Endodermal cell (in vitro differentiated cells): ENCODE results near the gene CCR9. TPM values are rescaled to one million over a fixed set of nuclear protein-coding genes. Genes with fewer than 3 reads are reported as not detected.

Source experiments
- DNase-seq: peaks from one replicate; pipeline ENCODE4 v3.0.0-alpha.2; 2017
- H3K27ac ChIP-seq: 2 replicates; pipeline ENCODE4 v1.5.1; 2013; ENCODE audit warnings: mild to moderate bottlenecking, low read depth, low read length, moderate library complexity
- H3K27me3 ChIP-seq: 2 replicates; pipeline ENCODE4 v1.6.1; 2013; ENCODE audit warnings: mild to moderate bottlenecking, low read length, moderate library complexity; ENCODE audit not compliant: insufficient read depth, control insufficient read depth, poor library complexity, severe bottlenecking
- H3K36me3 ChIP-seq: 2 replicates; pipeline ENCODE4 v1.7.0; 2013; ENCODE audit warnings: mild to moderate bottlenecking, low read length, moderate library complexity; ENCODE audit not compliant: control insufficient read depth, insufficient read depth
- H3K4me1 ChIP-seq: one replicate; pipeline ENCODE4 v1.7.0; 2013; ENCODE audit warnings: low read length; ENCODE audit not compliant: control insufficient read depth, insufficient read depth
- H3K4me3 ChIP-seq: 2 replicates; pipeline ENCODE4 v1.5.1; 2013; ENCODE audit warnings: mild to moderate bottlenecking, low read length, moderate library complexity
- H3K9ac ChIP-seq: 2 replicates; pipeline ENCODE4 v1.6.1; 2013; ENCODE audit warnings: mild to moderate bottlenecking, low read length, moderate library complexity; ENCODE audit not compliant: poor library complexity, severe bottlenecking; ENCODE audit errors: extremely low read depth
- H3K9me3 ChIP-seq: 2 replicates; pipeline ENCODE4 v1.6.1; 2013; ENCODE audit warnings: mild to moderate bottlenecking, low read length, moderate library complexity; ENCODE audit not compliant: control insufficient read depth
- H3K27ac Mint-ChIP-seq: 2 replicates; pipeline ENCODE4 v1.8.0; 2020; ENCODE audit warnings: mixed read lengths
- H3K27me3 Mint-ChIP-seq: 2 replicates; pipeline ENCODE4 v1.8.0; 2021; ENCODE audit warnings: mild to moderate bottlenecking, mixed read lengths; ENCODE audit not compliant: insufficient read depth
- H3K36me3 Mint-ChIP-seq: 2 replicates; pipeline ENCODE4 v1.8.0; 2020; ENCODE audit warnings: low read depth, mixed read lengths
- H3K4me1 Mint-ChIP-seq: 2 replicates; pipeline ENCODE4 v1.8.0; 2020; ENCODE audit warnings: mixed read lengths
- H3K4me3 Mint-ChIP-seq: 2 replicates; pipeline ENCODE4 v1.8.0; 2020; ENCODE audit warnings: mild to moderate bottlenecking, moderate library complexity, mixed read lengths
- H3K9me3 Mint-ChIP-seq: 2 replicates; pipeline ENCODE4 v1.8.0; 2020; ENCODE audit warnings: mild to moderate bottlenecking, mixed read lengths
- CTCF ChIP-seq: fragments of 200-600 bp; sonication (generic); conservative IDR thresholded peaks from 2 replicates; pipeline ENCODE4 v1.5.0; 2021; ENCODE audit warnings: antibody characterized with exemption, mild to moderate bottlenecking
- WGBS, 2 experiments: methylation state at CpG; one replicate each; pipeline versions ENCODE4 v1.1.5 to v1.1.7; 2013; ENCODE audit warnings: missing lambda C conversion rate in 2 of 2, mixed read lengths in 1 of 2; ENCODE audit not compliant: insufficient coverage in 1 of 2, insufficient read length in 1 of 2; 5-methylcytosine and 5-hydroxymethylcytosine counted together
- total RNA-seq, 2 donors: library from RNA; stranded (reverse); fragmentation: NEBNext Ultra II Directional in 1 of 2; extraction: Animal tissue kit (Norgen Biotek cat#: 25700) in 1 of 2; gene quantifications; 2 replicates in 1 of 2; 3 replicates in 1 of 2; pipeline ENCODE4 v1.2.1, GENCODE V29; 2021

The CCR9 gene
- total RNA-seq, 2 donors from 2014 or later, result not detected

- Mint-ChIP-seq H3K27ac (no peak overlapping the region), H3K36me3 (no peaks in the 10 kb centered on the region), H3K27me3 (peaks cover 9% of the 10 kb centered on the region), H3K4me3 (no peak overlapping the region), H3K4me1 (no peaks in the 10 kb centered on the region), H3K9me3 (no peaks in the 10 kb centered on the region)
- H3K9ac ChIP-seq, result no peak overlapping the region
- DNase-seq, result peak; percentile 10
- TF ChIP-seq CTCF, result no peak
- H3K9me3 ChIP-seq, result no peaks in the 10 kb centered on the region
- H3K27ac ChIP-seq, result no peak overlapping the region
- WGBS, 2 experiments, result 92 to 93% methylated on average over 7 of the region's 7 CpGs
- H3K4me1 ChIP-seq, result no peaks in the 10 kb centered on the region
- peaks cover 13% of the 10 kb centered on the region for H3K27me3 ChIP-seq
- no peaks in the 10 kb centered on the region for H3K36me3 ChIP-seq
- H3K4me3 ChIP-seq, result no peak overlapping the region
Measured at GRCh38 chr3:45908761-45909160, 22.4 kb downstream of the CCR9 start.

DNA sequence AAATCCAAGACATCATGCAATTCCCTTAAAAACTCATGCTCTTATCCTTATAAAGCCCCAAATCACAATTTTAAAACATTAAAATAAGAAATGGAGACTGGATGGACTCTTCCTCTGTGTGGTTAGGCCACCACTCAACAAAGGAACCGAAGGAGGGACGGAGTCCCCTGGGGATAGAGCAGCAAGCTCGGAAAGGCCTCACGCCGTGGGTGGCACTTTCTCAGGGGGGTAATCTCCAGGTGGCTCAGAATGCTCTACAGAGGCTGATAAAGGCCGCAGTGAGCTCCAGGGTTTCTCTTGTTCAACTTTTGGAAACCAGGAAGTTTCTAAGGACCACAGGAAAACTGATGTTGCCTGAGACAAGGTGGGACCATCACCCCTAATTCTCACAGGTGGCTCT is 23.2 kb downstream of the CCR9 start:
- no peaks in the 10 kb centered on the region for H3K36me3 ChIP-seq
- H3K9ac ChIP-seq, result no peak overlapping the region
- TF ChIP-seq CTCF, result no peak
- Mint-ChIP-seq H3K36me3 (no peaks in the 10 kb centered on the region), H3K4me3 (no peak overlapping the region), H3K9me3 (no peaks in the 10 kb centered on the region), H3K27me3 (peaks cover 9% of the 10 kb centered on the region), H3K4me1 (no peaks in the 10 kb centered on the region), H3K27ac (no peak overlapping the region)
- H3K4me1 ChIP-seq, result no peaks in the 10 kb centered on the region
- H3K4me3 ChIP-seq, result no peak overlapping the region
- 87 to 98% methylated on average over 6 of the region's 6 CpGs for WGBS, 2 experiments
- peak; percentile 35 for DNase-seq
- H3K9me3 ChIP-seq, result no peaks in the 10 kb centered on the region
- no peak overlapping the region for H3K27ac ChIP-seq
- H3K27me3 ChIP-seq, result peaks cover 17% of the 10 kb centered on the region

DNA sequence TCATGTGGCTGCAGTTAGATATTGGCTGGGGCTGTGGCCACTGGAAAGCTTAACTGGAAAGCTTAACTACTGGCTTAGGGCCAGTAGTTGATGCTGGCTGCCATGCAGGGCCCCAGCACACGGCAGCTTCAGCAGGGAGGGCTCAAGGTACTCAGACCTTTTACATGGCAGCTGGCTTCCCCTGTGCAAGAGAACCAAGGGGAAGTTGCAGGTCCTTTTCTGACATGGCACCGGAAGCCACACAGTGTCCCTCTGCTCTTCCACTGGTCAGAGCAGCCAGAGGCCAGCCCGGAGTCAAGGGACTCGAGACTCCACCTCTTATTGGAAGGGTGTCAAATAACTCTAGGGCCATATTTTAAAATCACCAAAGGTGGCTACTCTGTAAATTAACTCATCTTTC is 24.5 kb downstream of the CCR9 start:
- Histone ChIP-seq H3K4me1 (no peaks in the 10 kb centered on the region), H3K36me3 (no peaks in the 10 kb centered on the region), H3K27me3 (peaks cover 17% of the 10 kb centered on the region), H3K27ac (no peak overlapping the region), H3K9me3 (no peaks in the 10 kb centered on the region), H3K4me3 (no peak overlapping the region), H3K9ac (no peak overlapping the region)
- TF ChIP-seq CTCF, result no peak
- Mint-ChIP-seq H3K4me3 (no peak overlapping the region), H3K36me3 (no peaks in the 10 kb centered on the region), H3K4me1 (no peaks in the 10 kb centered on the region), H3K27ac (no peak overlapping the region), H3K27me3 (peaks cover 10% of the 10 kb centered on the region), H3K9me3 (no peaks in the 10 kb centered on the region)
- WGBS, 2 experiments, result 76 to 88% methylated on average over 2 to 4 of the region's 4 CpGs
- no peak for DNase-seq
